CD4-positive, alpha-beta T cell (primary cell): ENCODE data around the gene PRLH. TPM values are rescaled to one million over a fixed set of nuclear protein-coding genes. Genes with fewer than 3 reads are reported as not detected.

Experiments used
- ATAC-seq: fragments of 200-7000 bp; cut with Tn5 transposase; one replicate; pipeline ENCODE4 v1.10.0; 2022; ENCODE audit warnings: mild to moderate bottlenecking; ENCODE audit not compliant: poor library complexity
- CTCF ChIA-PET: fragments of 350-600 bp; sonication (Branson Sonifier 250); formaldehyde crosslinking; loops from one replicate; lab custom pipeline; 2021; ENCODE audit warnings: antibody characterized with exemption, inconsistent platforms; lab: Charles Lee
- POLR2A ChIA-PET: fragments of 350-600 bp; sonication (Branson Sonifier 250); formaldehyde crosslinking; loops from one replicate; lab custom pipeline; 2021; ENCODE audit warnings: antibody characterized with exemption, inconsistent platforms; lab: Charles Lee
- DNase-seq, 14 experiments: peaks; one replicate each; pipeline ENCODE4 v3.0.0-alpha.2; 2013 to 2020; ENCODE audit warnings: mixed read lengths in 2 of 14
- H3K27ac ChIP-seq, 2 donors: one replicate each; pipeline versions ENCODE4 v1.5.1 to v1.7.0; 2013; ENCODE audit warnings: low read length in 2 of 2, low read depth in 1 of 2, mild to moderate bottlenecking in 1 of 2
- H3K27me3 ChIP-seq, 2 experiments: 1 replicate in 1 of 2; 2 replicates in 1 of 2; pipeline versions ENCODE4 v1.6.1 to v1.7.0; 2013; ENCODE audit warnings: low read length in 2 of 2, control low read depth in 1 of 2, mild to moderate bottlenecking in 1 of 2, moderate library complexity in 1 of 2; ENCODE audit not compliant: insufficient read depth in 2 of 2, control insufficient read depth in 1 of 2
- H3K36me3 ChIP-seq: one replicate; pipeline ENCODE4 v1.6.1; 2013; ENCODE audit warnings: low read length, control low read depth; ENCODE audit not compliant: insufficient read depth
- H3K4me1 ChIP-seq: one replicate; pipeline ENCODE4 v1.6.1; 2013; ENCODE audit warnings: low read length, control low read depth; ENCODE audit not compliant: insufficient read depth
- H3K4me3 ChIP-seq: one replicate; pipeline ENCODE4 v1.5.1; 2013; ENCODE audit warnings: mild to moderate bottlenecking, low read length, moderate library complexity
- H3K9me3 ChIP-seq, 2 experiments: 1 replicate in 1 of 2; 2 replicates in 1 of 2; pipeline versions ENCODE4 v1.6.1 to v1.7.0; 2013; ENCODE audit warnings: low read length in 2 of 2, mild to moderate bottlenecking in 2 of 2, control low read depth in 1 of 2, moderate library complexity in 1 of 2; ENCODE audit not compliant: control insufficient read depth in 1 of 2, insufficient read depth in 1 of 2
- H3K27ac Mint-ChIP-seq: one replicate; pipeline ENCODE4 v1.8.0; 2020; ENCODE audit warnings: mixed read lengths
- H3K27me3 Mint-ChIP-seq: one replicate; pipeline ENCODE4 v1.8.0; 2021; ENCODE audit warnings: mixed read lengths
- H3K36me3 Mint-ChIP-seq: one replicate; pipeline ENCODE4 v1.8.0; 2021; ENCODE audit warnings: low read depth, mixed read lengths
- H3K4me1 Mint-ChIP-seq: one replicate; pipeline ENCODE4 v1.8.0; 2021; ENCODE audit warnings: low read depth, mixed read lengths
- H3K4me3 Mint-ChIP-seq: one replicate; pipeline ENCODE4 v1.8.0; 2020; ENCODE audit warnings: mild to moderate bottlenecking, mixed read lengths
- H3K9me3 Mint-ChIP-seq: one replicate; pipeline ENCODE4 v1.8.0; 2020; ENCODE audit warnings: mixed read lengths
- intact Hi-C, 2 experiments: fragments of 100-400 bp; cut with DNase I in 1 of 2; cut with micrococcal nuclease in 1 of 2; formaldehyde crosslinking; loops; one replicate each; pipeline versions ENCODE4 v1.15.1 to v1.9.0; 2023 to 2025; cut with DNase I, micrococcal nuclease
- total RNA-seq, 174 experiments: library from RNA in 2 of 174; stranded (reverse) in 2 of 174; gene quantifications; one replicate each; pipeline ENCODE4 v1.2.3 and lab custom pipeline; 2021 to 2026
- TF ChIP-seq, protein P1 (sequence below): fragments of 200-600 bp; IDR thresholded peaks from one replicate; pipeline ENCODE4 v1.8.0; 2022; ENCODE audit warnings: antibody characterized with exemption, mild to moderate bottlenecking

PRLH gene
- total RNA-seq, 2 experiments from 2014 or later = not detected

- no peaks in the 10 kb centered on the region for H3K4me1 ChIP-seq
- no peak overlapping the region for H3K4me3 Mint-ChIP-seq
- intact Hi-C loops = no loop called here
- peaks cover 0 to 2% of the 10 kb centered on the region in 2 experiments for H3K9me3 ChIP-seq
- peaks cover 0 to 3% of the 10 kb centered on the region in 2 experiments for H3K27me3 ChIP-seq
- H3K36me3 Mint-ChIP-seq = no peaks in the 10 kb centered on the region
- TF ChIP-seq, protein P1, sequence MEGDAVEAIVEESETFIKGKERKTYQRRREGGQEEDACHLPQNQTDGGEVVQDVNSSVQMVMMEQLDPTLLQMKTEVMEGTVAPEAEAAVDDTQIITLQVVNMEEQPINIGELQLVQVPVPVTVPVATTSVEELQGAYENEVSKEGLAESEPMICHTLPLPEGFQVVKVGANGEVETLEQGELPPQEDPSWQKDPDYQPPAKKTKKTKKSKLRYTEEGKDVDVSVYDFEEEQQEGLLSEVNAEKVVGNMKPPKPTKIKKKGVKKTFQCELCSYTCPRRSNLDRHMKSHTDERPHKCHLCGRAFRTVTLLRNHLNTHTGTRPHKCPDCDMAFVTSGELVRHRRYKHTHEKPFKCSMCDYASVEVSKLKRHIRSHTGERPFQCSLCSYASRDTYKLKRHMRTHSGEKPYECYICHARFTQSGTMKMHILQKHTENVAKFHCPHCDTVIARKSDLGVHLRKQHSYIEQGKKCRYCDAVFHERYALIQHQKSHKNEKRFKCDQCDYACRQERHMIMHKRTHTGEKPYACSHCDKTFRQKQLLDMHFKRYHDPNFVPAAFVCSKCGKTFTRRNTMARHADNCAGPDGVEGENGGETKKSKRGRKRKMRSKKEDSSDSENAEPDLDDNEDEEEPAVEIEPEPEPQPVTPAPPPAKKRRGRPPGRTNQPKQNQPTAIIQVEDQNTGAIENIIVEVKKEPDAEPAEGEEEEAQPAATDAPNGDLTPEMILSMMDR = no peak
- ChIA-PET CTCF (interaction anchor here (1.6 kb wide), 1 partner anchor 37 kb away, joined by 4 read pairs; no protein-coding TSS in a partner anchor), POLR2A (no interaction called here)
- no peak overlapping the region for H3K4me3 ChIP-seq
- H3K27me3 Mint-ChIP-seq = peaks cover 5% of the 10 kb centered on the region
- DNase-seq (no peak), ATAC-seq (no peak)
- no peak overlapping the region for H3K27ac Mint-ChIP-seq
- no peaks in the 10 kb centered on the region for H3K36me3 ChIP-seq
- no peaks in the 10 kb centered on the region for H3K4me1 Mint-ChIP-seq
- H3K27ac ChIP-seq = no peak overlapping the region
- no peaks in the 10 kb centered on the region for H3K9me3 Mint-ChIP-seq
Measured at GRCh38 chr2:237549216-237549615, 17.2 kb upstream of the PRLH start.

- ChIA-PET CTCF (interaction anchor here (1.6 kb wide), 1 partner anchor 37 kb away, joined by 4 read pairs; no protein-coding TSS in a partner anchor), POLR2A (no interaction called here)
- no peaks in the 10 kb centered on the region for H3K4me1 Mint-ChIP-seq
- no peak overlapping the region for H3K4me3 Mint-ChIP-seq
- no peaks in the 10 kb centered on the region for H3K36me3 Mint-ChIP-seq
- no peak for DNase-seq
- no peak overlapping the region for H3K27ac ChIP-seq
- peaks cover 0 to 3% of the 10 kb centered on the region in 2 experiments for H3K27me3 ChIP-seq
- H3K27ac Mint-ChIP-seq = no peak overlapping the region
- no peaks in the 10 kb centered on the region for H3K36me3 ChIP-seq
- H3K9me3 ChIP-seq = peaks cover 0 to 4% of the 10 kb centered on the region in 2 experiments
- H3K9me3 Mint-ChIP-seq = no peaks in the 10 kb centered on the region
- ATAC-seq = no peak
- no peaks in the 10 kb centered on the region for H3K4me1 ChIP-seq
- intact Hi-C loops = no loop called here
- no peak overlapping the region for H3K4me3 ChIP-seq
- peaks cover 5% of the 10 kb centered on the region for H3K27me3 Mint-ChIP-seq
- TF ChIP-seq, protein P1 = no peak
Measured at GRCh38 chr2:237549643-237550415, 16.5 kb upstream of the PRLH start.

DNA sequence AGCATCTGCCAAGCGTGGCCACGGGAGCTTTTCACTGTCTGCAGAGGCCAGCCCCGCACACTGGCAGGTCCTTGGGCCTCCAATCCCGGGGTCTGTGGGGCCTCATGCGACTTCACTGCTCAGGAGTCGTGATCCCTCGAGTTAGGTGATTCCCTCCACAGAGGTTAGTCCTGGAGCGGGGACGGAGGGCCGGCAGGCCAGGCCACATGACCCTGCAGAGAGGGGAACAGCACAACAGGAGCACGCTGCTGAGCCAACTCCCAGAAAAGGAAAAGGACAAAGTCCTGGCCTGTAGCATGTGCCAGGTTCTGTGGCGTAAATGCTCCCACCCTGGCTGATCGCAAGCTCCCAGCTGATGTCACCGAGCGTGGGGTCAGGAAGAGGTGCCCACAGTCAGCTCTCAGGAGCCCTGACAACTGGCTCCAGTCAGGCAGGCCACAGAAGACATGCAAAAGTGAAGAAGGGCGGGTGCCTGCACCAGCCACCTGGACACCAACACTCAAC, 15.3 kb upstream of the PRLH start:
- POLR2A ChIA-PET = no interaction called here
- no peak overlapping the region for H3K27ac ChIP-seq
- no peaks in the 10 kb centered on the region for H3K36me3 ChIP-seq
- Mint-ChIP-seq H3K36me3 (no peaks in the 10 kb centered on the region), H3K4me3 (no peak overlapping the region), H3K27ac (no peak overlapping the region), H3K9me3 (peaks cover 2% of the 10 kb centered on the region), H3K4me1 (no peaks in the 10 kb centered on the region), H3K27me3 (peaks cover 5% of the 10 kb centered on the region)
- no peaks in the 10 kb centered on the region for H3K4me1 ChIP-seq
- intact Hi-C loops = no loop called here
- DNase-seq (no peak), ATAC-seq (no peak)
- CTCF ChIA-PET = no interaction called here
- H3K9me3 ChIP-seq = peaks cover 7 to 8% of the 10 kb centered on the region in 2 experiments
- TF ChIP-seq, protein P1 = no peak
- no peak overlapping the region for H3K4me3 ChIP-seq
- peaks cover 0 to 5% of the 10 kb centered on the region in 2 experiments for H3K27me3 ChIP-seq
